Brain pericyte (primary cell): ENCODE data around the gene NUFIP2.
"Not testable (repeated sequence)": the region's sequence is repeated elsewhere in the genome, so short reads cannot be mapped to it uniquely, and the experiment has no call there.

Experiments
- DNase-seq: peaks from one replicate; pipeline ENCODE4 v3.0.0-alpha.2; 2012; ENCODE audit warnings: low read depth, low spot score

NUFIP2 gene

DNA sequence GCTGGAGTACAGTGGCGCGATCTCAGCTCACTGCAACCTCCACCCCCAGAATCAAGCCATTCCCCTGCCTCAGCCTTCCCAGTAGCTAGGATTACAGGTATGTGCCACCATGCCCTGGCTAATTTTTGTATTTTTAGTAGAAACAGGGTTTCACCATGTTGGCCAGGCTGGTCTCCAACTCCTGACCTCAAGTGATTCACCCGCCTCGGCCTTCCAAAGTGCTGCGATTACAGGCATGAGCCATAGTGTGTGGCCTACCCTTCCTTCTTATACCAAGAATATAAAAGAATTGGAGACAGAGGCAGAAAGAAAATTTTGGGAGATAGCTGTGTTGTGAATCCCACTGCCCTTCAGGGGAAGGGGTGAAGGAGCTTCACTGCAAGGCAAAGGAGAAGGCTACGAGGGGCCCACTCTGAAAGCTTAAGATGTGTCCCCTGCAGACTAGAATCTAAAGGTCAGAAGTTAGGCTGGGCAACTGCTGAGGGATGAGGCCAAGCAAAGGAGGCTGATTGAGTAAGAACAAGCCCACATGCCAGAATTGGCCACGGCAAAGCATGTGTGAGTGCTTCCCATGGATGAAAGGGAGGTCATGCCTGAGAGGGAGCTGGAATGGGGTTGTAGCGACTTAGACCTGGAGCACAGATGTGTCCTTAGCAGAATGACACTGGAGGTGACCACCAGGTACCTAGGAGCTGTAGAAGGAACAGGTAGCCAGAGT, 55.7 kb downstream of the NUFIP2 start:
- DNase-seq = no peak

DNA sequence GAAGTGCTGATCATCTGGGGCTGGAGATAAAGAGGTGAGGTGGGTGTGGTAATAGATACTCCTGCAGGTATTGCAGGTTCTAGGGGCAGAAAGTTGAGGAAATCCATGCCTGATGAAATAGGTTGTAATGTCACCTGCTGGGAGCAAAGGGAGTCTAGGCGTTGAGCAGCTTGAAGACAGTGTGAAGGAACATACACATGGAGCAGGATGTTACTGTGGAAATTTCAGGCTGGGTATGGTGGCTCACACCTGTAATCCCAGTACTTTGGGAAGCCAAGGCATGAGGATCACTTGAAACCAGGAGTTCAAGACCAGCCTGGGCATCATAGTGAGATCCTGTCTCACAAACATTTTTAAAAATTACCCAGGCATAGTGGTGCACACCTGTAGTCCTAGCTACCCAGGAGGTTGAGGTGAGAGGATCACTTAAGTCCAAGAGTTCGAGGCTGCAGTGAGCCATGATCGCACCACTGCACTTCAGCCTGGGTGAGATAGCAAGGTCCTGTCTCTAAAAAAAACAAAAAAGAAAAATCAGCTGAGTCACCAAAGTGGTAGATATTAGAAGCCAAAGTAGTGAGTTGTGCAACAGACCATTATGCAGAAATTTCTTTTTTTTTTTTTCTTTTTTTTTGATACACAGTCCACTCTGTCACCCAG, 56.3 kb downstream of the NUFIP2 start:
- no peak for DNase-seq

DNA sequence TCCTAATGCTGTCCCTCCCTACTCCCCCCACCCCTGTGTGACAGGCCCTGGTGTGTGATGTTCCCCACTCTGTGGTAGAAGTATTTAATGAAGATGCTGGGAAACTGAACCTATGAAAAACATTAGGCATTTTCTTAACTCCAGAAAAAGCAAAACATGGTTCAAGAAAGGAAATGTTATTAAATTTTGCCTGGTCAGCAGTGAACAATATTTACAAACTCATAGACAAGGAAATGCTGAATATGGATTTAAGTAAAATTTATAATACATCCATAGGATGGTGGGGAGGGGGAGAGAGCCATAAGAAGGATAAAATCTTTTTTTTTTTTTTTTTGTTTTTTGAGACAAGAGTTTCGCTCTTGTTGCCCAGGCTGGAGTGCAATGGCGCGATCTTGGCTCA, 58.0 kb downstream of the NUFIP2 start:
- no peak for DNase-seq

DNA sequence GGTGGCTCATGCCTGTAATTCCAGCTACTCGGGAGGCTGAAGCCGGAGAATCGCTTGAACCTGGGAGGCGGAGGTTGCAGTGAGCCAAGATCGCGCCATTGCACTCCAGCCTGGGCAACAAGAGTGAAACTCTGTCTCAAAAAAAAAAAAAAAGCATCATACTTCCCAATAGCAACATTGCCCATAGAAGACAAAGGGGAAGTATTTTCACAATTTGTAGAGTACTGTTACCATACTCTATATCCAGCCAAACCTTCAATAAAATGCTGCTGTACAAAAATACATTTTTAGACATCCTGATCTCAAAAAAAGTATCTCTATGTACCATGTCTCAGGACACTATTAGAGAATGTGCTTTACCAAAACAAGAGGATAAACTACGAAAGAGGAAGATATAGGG, 59.0 kb downstream of the NUFIP2 start:
- not testable (repeated sequence) for DNase-seq

DNA sequence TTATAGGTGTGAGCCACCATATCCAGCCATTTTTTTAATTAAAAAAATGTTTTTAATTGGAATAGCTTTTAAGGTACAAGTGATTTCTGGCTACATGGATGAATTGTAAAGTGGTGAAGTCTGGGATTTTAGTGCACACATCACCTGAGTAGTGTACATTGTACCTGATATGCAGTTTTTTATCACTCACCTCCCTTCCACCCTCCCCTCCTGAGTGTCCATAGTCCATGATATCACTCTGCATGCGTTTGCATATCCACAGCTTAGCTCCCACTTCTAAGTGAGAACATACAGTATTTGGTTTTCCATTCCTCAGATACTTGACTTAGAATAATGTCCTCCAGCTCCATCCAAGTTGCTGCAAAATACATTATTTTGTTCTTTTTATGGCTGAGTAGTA, 60.6 kb downstream of the NUFIP2 start:
- no peak for DNase-seq

DNA sequence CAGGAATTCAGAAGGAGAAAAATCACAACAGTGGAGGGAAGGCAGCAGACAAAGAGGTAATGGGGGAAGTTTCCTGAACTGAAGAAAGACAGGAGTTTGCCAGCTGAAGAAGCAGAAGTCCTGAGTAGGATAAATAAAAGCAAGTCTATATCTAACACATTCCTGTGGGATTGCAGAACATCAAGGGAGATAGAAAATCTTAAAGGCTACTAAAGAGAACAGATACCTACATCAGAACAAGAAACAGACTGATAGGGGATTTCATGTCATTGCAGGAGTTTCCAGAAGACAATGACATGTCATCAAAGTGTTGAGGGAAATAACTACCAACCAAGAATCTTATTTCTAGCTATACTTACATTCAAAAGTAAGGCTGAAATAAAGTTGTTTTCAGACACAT, 68.6 kb downstream of the NUFIP2 start:
- no peak for DNase-seq

DNA sequence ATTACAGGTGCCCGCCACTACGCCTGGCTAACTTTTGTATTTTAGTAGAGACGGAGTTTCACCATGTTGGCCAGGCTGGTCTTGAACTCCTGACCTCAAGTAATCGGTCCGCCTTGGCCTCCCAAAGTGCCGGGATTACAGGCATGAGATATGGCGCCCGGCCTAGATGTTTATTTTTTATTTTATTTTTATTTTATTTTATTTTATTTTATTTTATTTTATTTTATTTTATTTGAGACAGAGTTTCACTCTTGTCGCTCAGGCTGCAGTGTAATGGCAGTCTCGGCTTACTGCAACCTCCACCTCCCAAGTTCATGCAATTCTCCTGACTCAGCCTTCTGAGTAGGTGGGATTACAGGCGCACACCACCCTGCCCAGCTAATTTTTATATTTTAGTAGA, 72.6 kb downstream of the NUFIP2 start:
- DNase-seq = not testable (repeated sequence)

DNA sequence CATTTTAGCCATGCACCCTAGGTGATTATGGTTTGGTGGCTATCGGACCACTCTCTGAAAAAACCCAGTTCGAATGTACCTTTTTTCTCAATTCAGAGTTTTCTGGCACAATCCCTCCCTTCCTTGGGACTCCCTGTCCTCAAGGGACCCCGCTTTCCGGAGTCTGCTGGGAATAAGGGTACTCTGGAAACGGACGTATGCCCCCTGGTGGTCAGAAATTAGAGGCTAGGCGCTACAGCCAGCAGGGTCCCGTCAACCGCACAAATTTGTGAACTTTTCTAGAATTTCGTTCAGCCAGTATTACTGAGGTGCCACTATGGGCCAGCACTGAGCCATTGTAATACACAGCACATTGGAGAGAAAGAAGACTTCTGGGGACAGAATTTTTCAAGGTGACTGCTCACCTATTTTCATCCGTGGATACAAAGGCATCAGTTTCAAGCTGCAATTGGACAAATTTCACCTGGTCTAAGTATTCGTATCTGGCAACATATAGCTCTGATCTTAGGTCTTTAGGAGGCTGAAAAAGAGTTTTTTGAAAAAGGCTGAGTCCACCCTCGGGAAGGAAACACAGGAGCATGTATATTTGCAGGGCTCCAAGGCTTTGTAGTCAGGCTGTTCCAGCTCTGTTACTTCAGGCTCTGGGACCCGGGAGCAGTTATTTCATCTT, 74.4 kb downstream of the NUFIP2 start:
- DNase-seq = peak; percentile 47

DNA sequence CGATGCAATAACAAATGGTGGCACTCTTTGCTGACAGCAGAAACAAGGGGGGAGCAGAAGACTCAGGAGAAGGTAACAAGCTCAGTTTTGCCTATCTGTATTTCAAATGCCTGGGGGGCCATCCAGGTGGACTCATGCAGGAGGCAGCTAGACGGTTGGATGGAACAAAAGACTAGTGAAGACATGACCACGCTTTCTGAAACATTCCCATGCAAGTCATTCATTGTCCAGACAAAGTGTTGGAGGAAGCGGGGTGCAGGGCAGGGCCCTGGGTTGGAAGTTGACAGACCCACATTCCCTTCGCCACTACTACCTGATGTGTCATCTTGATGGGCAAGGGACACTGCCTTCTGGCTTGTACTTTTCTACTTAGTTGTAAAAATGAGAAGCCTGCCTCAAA, 77.1 kb downstream of the NUFIP2 start:
- no peak for DNase-seq

DNA sequence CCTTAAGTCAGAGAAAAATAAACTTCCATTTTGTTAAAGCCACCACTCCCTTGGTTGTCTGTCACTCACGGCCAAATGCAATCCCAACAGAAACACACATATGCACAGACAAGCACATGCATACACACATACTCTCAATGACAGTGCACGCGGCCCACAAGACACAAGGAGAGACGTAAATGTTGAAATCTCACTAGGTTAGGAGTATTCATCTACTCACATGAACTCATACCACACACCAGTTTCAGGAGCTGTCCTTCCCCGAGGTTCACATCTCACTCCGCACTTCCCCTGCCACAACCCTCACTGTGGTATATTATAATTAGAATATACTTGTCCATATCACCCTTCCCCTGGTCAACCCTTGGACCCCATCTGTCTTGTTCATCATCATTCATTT, 77.8 kb downstream of the NUFIP2 start:
- no peak for DNase-seq

DNA sequence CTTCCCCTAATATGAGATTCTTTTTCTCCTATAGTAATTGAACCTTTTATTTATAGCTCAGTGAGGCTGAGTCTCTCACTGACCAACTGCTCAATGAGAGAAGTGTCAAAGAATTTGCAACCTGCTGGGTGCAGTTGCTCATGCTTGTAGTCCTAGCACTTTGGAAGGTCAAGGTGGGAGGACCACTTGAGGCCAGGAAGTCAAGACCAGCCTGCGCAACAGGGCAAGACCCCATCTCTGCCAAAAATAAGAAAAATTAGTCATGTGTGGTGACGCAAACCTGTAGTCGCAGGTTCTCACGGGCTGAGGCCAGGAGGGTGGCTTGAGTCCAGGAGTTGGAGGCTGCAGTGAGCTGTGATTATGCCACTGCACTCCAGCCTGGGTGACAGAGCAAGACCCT, 78.2 kb downstream of the NUFIP2 start:
- DNase-seq = no peak

DNA sequence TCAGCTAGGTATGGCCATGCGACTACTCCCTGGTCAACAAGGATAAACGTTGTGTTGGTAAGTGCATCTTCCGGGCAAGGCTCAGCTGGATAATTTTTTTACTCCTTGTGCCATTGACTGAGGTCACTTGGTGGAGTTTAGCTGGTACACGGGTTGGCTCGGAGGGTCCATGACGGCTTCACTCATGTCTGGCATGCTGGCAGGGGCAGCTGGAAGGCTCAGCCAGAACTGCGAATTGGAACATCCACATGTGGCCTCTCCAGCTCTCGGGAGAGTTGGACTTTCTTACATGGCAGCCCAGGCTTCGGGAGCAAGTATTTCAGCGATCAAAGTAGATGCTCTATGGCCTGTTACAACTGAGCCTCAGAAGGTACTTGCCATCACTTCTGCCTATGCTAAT, 78.8 kb downstream of the NUFIP2 start:
- DNase-seq = no peak

DNA sequence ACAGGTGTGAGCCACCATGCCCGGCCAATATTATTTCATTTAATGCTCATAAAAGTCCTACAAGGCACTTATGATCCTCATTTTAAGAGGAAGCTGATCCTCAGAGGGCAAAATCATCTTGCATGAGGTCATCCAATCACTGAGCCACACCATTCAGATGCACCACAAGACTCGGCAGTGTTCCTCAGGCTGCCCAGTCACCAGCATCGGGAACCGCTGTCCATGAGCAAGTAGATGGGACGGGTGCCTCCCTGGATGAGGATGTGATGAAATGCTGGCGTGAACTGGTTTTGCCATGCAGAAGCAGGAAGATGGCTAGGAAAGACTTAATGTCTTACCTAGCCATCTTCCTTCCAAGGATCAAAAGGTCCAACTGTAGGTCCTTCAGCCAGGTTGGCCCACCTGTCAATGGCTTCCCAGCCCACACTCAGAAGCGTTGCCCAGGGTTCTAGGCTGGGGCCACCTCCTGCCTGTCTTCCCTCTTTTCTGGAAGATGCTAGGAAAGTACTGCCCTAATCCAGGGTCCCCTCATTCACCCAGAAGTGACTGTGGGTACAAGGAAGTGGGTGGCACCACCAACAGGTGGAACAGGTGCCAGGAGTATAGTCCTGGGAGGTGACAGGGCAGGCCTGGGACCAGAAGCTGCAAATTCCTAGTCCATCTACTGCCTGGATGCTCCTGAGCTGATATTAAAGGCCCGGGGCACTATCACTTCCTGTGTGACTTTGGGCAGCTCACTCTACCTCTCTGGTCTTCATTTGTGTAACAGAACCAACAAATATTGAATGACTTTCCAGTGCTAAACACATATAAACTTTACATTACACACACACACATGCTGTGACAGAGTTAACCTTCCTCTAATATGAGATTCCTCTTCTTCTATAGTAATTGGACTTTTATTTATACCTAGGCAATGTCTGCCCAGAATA, 79.5 kb downstream of the NUFIP2 start:
- DNase-seq = no peak

DNA sequence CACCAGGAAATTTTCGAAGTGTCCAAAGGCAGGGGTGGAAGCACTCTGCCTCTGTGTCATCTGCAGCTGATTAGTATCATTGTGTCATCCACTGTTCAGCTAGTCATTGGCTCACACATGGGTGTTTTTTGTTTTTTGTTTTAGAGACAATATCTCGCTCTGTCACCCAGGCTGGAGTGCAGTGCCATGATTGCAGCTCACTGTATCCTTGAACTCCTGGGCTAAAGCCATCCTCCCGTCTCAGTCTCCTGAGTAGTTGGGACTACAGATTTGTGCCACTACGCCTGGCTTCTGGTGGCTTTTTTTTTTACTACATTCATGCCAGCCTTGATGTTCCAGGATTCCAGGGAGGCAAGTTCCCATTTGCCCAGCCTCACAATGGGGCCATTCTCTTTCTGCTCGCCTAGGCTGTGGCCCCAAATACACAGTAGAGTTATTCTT, 81.2 kb downstream of the NUFIP2 start:
- no peak for DNase-seq

DNA sequence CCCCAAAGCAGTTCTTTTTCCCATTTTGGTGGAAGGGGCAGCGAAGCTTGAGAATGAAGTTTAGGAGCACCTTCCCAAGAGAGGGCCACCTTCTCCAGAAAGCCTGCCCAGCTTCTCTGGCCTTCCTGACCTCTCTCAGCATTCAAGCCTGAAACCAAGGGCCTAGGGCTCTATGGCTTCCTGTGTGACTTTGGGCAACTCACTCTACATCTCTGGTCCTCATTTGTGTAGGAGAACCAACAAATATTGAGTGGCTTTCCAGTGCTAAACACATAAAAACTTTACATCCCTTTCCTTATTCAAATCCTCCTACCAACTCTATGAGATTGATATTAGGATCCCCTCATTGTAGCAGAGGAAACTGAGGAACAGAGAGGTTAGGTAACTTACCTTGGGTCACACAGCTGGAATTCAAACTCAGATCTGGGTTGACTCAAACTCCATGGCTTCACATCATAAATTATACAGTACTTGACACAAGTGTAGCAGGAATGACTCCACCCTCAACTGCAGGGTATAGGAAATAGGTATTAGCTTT, 81.8 kb downstream of the NUFIP2 start:
- DNase-seq = no peak

DNA sequence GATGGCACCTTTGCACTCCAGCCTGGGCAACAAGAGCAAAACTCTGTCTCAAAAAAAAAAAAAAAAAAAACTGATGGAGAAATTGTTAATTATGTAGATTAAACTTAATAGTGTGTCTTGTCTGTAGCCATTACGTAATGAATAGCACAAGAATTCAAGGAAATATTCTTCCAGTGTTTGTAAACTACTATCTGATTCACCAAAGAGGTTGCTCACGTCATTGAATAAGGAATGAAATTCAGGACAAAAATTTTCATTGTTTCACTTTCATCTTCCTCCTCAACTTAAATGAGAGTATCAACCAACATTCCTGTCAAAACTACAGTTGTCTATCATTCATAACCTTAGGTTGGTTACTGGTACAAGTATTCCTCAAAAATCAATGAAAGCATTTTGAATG, 83.1 kb downstream of the NUFIP2 start:
- no peak for DNase-seq

DNA sequence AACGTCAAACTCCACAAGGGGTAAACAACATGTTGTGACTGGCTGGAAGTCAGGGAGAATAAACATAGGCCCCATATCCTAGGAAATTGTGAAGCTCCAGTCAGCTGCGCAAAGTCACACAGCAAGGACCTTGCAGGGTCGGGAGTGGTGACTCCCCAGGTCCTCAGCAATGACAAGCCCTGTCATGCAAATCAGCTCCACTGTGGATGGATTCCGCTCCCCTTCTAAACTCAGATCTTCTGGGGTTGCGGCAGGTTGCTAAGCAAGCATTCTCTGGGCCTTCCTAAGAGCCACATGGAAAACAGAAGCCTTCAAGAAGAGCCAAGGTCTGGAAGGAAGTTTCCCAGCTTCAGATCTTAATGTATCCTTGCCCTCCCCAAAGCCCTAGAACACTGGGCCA, 84.9 kb downstream of the NUFIP2 start:
- DNase-seq = no peak

DNA sequence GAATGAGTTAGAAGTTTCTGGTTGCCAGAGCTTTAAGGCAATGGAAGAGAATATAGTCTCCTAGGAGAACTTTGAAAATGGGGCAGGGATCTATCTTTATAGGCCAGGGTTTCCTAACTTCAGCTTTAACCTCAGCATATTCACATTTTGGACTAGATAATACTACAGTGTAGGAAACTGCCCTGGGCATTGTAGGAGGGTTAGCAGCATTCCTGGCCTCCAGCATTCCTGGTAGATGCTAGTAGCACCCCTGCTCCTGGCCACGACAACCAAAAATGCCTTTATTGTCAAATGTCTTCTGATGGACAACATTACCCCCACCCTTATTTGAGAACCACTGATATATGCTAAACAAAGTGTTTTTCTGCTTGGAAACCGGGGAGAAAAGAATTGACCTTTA, 86.0 kb downstream of the NUFIP2 start:
- no peak for DNase-seq
